Germinal center (tissue), 1 donor: Measurements from ENCODE around the gene RASGRF1.
"Not testable (repeated sequence)": the region's sequence is repeated elsewhere in the genome, so short reads cannot be mapped to it uniquely, and the experiment has no call there.

ENCODE experiments used
- DNase-seq: peaks from one replicate; pipeline ENCODE4 v3.0.0; 2012; ENCODE audit warnings: mixed read lengths, low spot score

RASGRF1 gene

DNA sequence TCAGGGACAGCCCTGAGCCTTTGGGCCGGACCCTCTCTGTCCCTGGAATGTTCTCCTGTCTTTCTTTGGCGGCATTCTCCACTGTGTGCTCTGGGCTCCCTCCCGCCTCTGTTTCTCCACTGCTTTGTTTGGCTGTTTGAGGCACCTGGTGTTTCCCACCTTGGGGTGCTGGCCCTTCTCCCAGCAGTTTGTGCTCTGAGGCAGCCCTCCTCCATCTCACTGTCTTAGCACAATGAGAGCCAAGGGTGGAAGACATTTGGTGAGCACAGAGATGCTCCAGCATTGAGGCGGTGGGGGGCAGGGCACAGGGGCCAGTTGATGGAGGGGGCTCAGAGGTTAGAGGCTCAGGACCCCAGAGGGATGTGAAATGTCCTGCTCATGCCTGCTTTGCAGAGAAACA, 54.3 kb downstream of the RASGRF1 start:
- DNase-seq, result no peak

GRCh38 chr15:79035814-79036213, 54.8 kb downstream of the RASGRF1 start:
- DNase-seq, result no peak

- no peak for DNase-seq
Observed at GRCh38 chr15:79035111-79035601, 55.4 kb downstream of the RASGRF1 start.

DNA sequence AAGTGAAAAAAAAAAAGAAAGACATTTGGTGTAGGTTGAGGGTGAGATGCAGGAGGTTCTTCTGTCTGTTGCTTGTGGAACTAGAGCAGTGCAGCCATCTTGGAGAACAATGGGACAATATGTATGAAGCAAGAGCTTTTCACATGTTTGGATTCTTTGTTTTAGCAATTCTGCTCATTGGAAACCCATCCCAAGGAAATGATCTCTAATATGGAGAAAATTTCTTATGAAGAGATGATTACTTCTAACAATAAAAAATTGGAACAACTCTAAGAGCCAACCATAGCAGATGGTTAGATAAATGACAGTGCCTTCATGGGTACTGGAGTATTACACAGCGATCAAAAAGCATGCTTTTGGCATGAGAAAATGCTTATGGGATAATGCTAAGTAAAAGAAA, 56.3 kb downstream of the RASGRF1 start:
- no peak for DNase-seq

- no peak for DNase-seq
Observed at GRCh38 chr15:79032656-79033055, 57.9 kb downstream of the RASGRF1 start.

- DNase-seq, result no peak
Observed at GRCh38 chr15:79031821-79032220, 58.8 kb downstream of the RASGRF1 start.

DNA sequence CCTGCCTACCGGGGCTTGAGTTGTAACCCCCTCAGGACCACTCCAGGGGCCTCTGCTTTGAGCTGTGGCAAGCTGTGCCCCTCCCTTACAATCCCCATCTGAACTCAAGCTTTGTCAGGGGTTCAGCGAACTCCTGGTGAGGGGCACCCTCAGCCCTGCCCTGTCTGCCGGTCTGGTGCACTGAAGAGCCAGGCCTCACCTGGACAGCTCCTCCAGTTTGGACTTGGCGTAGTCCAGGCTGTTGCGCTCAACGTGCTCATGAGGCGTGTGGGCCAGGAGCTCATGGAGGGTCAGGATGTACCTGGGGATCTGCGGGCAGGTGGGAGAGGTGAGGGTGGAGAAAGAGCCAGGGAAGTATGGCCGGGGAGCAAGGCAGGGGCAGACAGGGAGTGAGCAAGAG, 59.4 kb downstream of the RASGRF1 start:
- DNase-seq, result no peak

DNA sequence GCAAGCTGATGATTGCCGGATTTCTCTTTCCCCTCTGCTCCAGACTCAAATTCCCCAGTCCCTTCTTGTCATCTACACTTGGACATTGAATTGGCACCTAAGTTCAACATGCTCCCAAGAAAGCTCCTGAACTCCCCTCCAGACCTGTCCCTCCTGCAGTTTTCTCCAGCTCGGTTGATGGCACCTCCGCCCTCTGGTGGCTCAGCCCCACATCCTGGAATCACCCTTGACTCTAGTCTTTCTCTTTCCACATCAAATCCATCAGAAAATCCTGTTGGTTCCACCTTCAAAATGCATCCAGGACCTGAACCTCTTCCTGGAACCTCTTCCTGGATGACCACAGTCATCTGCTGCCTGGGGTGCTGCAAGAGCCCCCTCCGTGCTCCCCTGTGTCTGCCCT, 60.1 kb downstream of the RASGRF1 start:
- no peak for DNase-seq

DNA sequence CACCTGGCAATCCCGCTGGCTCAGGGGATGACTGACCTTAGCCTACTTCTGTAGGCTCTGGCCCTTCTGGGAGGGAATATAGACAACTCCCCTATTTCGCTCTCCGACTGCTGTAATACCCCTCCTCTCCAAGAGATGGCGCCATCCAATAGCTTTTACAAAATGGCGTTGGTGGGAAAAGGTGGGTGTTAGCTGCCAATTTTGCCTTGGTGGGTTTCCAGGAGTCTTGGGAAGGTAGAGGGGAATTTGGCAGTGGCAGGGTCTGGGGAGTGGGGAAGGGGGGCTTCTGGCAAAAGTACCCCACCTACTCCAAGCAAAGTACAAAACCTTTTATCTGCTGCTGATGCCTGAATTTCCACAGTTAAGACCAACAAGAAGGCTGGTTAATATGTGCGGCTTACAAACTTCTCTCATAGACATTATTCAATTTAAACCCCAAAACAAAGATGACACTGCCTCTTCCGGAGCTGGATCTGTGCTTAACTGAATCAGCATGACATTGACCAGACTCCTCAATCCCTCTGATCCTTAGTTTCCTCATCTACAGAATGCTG, 62.1 kb downstream of the RASGRF1 start:
- DNase-seq, result peak; percentile 62

DNA sequence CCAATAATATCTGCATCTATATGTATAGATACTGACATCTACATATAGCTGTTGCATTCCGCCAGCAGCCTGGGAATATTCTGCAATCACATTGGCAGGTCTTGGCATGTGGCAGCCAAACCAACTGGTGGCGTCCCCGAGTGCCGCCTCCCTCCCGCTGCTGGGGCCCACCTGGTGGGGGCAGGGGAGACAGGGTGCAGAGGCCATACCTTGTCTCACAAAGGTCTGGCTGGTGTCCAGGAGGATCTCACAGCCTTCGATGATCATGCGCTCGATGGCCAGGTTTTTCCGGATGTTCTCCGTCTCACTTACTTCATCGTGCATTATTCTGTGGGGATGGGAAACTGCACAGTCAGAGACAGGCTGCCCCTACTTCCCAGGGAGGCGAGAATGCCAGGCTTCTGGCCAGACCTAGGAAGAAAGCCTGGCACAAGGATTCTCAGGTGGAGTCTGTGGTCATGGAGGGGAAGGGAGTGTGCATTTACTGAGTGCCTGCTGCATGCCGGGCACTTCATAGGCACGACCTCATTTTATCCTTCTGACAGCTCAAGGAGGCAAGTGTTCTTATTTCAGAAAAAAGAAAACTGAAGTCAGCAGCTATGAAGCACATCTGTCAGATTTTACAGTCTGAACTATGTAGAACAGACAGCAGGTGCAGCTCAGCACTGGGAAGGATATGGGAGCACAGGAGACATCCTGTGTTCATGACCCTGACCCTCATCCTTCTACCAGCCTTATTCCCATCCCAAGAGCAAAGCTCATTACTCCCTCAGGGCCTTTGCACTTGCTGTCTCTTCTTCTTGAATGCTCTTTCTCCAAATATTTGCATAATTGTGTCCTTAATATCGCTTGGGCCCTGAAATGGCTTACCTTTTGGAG, 62.8 kb downstream of the RASGRF1 start:
- no peak for DNase-seq

DNA sequence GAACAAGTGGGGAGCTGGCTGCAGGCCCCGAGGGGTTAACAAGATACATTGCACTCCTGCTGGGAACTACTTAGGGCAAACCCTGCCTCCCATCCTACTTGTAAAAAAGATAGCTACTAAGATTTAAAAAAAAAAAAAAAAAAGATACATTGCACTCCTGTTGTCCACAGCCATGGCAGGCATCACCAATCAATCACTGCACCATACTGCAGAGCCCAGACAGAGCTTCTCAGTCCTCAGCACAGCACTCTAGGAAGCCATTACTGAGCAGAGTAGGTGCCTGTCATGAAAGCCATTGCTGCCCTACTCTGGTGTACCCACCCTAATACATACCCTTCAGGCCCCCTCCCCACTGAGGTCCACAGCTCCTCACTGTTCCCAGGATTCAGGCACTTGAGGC, 64.8 kb downstream of the RASGRF1 start:
- DNase-seq, result no peak

DNA sequence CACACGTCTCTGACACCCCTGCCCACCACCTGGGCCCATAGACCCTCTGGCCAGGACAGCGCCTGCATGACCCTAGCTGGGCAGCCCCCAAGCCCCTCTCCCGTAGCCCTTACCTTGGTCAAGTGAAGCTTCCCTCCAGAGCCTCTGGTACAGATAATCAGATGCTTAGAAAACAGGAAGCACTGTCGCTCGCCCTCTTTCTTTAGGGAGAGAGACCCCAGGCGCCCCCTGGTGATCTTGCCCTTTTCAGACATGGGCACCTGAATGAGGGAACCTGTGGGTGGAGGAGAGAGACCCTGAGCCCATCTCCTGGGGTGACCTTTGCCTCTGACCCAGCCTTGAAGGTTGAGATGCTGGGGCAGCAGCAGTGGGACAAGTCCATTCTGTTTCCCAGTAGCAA, 65.4 kb downstream of the RASGRF1 start:
- DNase-seq, result peak; percentile 53

DNA sequence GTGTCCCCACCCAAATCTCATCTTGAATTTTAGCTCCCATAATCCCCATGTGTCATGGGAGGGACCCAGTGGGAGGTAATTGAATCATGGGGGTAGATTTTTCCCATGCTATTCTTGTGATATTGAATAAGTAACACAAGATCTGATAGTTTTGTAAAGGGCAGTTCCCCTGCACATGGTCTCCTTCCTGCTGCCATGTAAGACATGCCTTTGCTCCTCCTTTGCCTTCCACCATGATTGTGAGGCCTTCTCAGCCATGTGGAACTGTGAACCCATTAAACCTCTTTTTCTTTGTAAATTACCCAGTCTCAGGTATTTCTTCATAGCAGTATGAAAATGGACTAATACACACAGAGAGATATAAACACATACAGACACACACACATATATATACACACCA, 66.1 kb downstream of the RASGRF1 start:
- not testable (repeated sequence) for DNase-seq

DNA sequence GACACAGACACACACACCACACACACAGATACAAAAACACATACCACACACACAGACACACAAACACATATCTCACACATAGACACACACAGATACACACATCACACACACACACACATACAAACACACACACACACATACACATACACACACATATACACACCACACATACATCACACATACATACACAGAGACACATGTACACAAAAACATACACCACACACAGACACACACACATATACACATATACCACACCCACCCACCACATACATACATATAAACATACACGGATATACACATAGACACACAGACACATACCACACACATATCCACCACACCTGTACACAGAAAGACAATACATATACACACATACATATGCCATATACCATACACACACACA, 66.7 kb downstream of the RASGRF1 start:
- DNase-seq, result no peak

DNA sequence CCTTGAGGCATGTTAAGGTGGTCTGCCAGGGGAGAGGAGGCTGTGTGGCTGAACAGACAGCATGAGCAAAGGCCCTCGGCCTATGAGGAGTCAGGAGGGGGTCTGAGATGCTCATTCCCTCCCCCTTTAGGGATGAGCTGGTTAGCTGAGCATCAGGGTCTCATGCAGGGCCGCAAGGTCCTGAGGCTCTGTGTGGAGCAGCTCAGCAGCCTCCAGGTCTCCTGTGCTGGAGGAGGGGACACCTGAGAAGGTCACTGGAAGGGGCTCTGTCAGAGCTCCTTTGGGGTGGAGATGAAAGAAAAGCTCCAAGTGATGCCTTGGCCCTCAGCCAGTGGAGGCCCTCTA, 67.1 kb downstream of the RASGRF1 start:
- DNase-seq, result no peak

DNA sequence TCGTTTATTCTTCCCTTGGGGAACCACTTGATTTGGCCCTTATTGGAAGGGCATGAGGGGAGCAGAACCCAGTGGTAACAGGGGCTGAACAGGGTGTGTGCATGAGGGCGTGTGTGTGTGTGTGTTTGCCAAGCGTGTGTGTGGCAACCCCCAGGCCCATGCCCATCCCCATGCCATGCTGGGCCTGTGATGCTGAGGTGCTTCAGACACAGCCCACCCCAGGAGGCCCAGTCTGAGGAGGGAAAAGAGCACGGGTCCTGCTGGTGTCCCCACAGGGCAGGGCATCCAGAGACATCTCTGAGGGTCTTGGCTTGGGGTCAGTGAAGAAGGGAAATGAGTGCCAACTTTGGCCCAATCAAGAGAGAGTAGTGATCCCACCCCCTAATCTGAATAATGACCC, 71.6 kb downstream of the RASGRF1 start:
- no peak for DNase-seq

DNA sequence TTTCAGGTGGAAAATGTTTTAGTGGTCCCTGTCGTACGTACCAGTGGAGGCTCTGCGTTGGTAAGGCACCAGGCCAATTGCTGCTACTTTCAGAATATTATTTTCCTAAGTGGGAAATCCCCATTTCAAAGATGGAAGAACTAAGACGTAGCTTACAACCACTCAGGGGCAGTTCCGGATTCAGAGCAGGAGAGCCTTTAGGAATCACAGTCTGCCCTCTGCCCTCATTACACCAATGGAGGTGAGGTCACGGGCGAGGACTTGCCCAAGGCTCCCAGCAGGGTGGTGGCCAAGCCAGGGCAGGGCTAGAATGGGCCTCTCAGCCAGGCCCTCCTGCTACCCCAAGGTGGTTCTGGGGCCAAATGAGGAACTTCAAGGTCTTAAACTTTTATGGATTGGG, 72.6 kb downstream of the RASGRF1 start:
- DNase-seq, result no peak

- no peak for DNase-seq
Observed at GRCh38 chr15:79016527-79017170, 73.9 kb downstream of the RASGRF1 start.

GRCh38 chr15:79015416-79015815, 75.2 kb downstream of the RASGRF1 start:
- DNase-seq, result no peak

GRCh38 chr15:79010278-79010677, 80.3 kb downstream of the RASGRF1 start:
- DNase-seq, result no peak

- DNase-seq, result no peak
Observed at GRCh38 chr15:79009379-79009778, 81.2 kb downstream of the RASGRF1 start.

DNA sequence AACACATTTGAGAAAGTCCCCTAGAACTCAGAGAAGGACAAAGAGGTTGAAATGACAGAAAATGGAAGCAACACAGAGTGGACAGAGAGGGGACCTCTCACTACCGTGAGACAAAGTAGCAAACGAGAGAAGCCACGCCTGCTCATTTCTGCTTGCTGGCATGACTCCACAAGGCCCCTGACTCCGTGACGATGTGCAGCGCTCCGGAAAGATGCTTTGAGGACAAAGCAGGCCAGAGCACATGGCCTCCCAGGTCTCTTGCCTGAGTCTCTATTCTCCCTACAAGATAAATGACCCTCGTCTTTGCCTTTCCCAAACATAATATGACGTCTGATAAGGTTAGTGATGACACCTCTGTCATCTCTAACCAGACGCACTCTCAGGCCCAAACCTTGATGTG, 81.9 kb downstream of the RASGRF1 start:
- DNase-seq, result no peak

DNA sequence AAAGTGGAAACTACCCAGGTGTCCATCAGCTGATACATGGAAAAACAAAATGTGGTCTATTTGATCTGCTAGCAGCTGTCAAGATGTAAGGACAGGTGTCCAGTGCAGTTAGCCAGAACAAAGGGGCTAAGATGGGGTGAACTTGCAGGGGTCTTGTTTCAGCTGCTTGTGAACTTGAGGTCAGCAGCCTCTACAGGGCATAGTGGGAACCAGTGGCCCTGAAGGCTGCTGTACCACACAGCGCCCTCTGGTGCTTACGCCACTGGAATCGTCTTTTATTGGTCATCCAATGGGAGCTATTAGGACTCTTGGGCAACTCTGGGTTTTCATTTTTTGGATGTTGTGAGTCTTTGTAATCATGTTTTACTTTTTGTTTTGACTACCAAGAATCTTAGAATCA, 83.5 kb downstream of the RASGRF1 start:
- DNase-seq, result no peak
